HG02571 (cell line): ENCODE measurements around the gene CPXM2.

ENCODE experiments used
- ATAC-seq: cut with Tn5 transposase; IDR thresholded peaks from one replicate; pipeline ENCODE4 v1.9.1; 2021; ENCODE audit warnings: mild to moderate bottlenecking, moderate library complexity; ENCODE audit not compliant: unreplicated experiment

Gene CPXM2

DNA sequence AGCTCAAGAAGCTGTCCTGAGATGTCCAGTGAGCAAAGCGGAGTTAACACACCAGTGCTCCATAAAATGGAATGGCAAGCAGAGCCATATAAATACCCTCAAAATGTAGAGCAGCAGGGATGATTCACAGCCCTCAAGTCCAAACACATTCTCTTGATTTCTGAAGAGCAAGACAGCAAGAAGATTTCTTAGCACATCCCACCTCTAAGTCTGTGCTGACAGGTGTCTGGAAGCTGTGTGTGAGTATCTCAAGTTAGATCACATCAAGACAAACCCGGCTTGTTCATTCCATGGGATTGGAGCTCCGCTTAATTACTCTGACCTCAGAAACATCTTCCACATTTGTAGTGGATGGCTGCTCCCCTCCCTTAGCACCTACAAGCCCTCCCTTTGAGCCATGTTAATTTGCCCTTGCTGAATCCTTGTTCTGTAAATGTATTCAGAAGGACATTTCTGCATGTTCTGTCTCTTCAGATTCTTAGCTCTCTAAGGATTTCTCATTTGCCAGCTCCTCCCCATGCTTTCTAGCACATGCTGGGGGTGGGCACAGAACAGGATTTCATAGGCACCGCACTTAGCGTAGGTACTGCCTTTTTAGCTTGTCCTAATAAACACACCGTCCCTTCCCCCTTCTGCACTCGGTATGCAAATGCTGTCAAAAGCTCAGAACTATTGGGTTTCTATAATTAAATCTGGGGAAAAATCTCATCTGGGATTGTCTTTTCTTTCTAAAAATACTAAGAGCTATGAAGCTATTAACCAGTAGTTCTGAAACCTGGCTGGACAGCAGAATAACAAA lies 112.7 kb downstream of the CPXM2 start:
- no peak for ATAC-seq

- ATAC-seq = no peak
These were observed 113.7 kb downstream of the CPXM2 start for GRCh38 chr10:123777881-123778280.

- ATAC-seq = no peak
These were observed 117.4 kb downstream of the CPXM2 start for GRCh38 chr10:123774132-123774742.

DNA sequence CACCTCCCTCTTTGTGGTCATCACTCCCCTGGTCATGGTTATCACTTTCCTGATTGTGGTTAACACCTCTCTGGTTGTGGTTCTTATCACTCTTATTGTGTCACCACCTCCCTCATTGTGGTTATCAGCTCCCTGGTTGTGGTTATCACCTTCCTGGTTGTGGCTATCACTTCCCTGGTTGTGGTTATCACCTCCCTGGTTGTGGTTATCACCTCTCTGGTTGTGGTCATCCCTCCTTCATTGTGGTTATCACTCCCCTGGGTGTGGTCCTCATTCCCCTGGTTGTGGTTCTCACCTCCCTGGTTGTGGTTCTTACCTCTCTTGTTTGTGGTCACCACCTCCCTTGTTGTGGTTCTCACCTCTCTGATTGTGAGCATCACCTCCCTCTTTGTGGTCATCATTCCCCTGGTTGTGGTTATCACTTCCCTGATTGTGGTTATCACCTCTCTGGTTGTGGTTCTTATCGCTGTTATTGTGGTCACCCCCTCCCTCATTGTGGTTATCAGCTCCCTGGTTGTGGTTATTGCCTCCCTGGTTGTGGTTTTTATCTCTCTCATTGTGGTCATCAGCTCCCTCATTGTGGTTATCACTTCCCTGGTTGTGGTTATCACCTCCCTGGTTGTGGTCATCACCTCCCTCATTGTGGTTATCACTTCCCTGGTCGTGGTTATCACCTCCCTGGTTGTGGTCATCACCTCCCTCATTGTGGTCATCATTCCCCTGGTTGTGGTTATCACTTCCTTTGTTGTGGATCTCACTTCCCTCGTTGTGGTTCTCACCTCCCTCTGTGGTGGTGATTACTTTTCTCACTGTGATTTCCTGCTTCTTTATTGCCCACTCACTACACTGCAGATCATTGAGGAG lies 118.7 kb downstream of the CPXM2 start:
- ATAC-seq = no peak

DNA sequence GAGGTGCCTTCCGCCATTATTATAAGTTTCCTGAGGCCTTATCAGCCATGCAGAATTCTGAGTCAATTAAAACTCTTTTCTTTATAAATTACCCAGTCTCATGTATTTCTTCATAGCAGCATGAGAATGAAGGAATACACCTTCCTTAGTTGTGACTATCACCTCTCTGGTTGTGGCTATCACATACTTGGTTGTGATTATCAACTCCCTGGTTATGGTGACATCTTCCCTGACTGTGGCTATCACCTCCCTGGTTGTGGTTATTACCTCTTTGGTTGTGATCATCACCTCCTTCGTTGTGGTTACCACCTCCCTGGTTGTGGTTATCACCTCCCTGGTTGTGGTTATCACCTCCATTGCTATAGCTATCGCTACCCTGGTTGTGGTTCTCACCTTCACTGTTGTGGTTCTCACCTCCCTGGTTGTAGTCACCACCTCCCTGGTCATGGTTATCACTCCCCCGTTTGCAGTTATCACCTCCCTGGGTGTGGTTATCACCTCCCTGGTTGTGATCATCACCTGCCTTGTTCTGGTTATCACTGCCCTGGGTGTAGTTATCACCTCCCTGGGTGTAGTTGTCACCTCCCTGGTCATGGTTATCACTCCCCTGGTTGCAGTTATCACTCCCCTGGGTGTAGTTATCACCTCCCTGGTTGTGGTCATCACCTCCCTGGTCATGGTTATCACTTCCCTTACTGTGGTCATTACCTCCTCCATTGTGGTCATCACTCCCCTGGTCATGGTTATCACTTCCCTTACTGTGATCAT lies 119.5 kb downstream of the CPXM2 start:
- ATAC-seq = no peak

DNA sequence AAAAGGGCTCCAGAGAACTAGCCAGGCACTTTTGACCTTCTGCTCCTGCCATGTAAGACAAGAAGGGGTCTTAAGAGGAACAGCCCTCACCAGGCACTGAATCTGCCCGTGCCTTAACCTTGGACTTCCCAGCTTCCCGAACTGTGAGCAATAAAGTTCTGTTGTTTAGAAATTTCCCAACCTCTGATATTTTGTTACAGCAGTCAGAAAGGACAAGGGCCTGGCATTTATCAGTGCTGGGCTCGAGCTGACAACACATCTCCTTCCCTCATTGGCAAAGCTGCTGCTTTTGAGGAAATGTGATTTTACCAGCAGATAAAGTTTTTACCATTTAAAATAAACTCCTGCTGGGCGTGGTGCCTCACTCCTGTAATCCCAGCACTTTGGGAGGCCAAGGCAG lies 122.0 kb downstream of the CPXM2 start:
- ATAC-seq = no peak

DNA sequence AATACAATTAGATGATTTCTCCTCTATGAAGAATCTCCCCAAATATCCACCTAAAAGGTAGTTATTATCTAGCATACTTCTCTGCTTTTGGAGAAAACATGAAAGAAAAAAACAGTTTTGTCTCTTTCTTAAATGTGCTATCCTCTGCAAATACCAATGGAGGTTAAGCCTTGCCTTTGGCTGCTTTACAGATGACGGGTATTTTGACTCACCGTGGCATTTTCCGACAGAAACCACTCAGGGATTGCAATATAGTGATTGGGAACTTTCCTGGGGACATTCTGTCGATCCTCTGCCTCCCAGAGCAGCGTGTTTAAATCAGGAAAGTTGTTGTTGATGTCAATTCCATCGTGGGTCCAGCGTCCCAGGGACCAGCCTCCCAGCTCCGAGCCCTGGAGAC lies 124.8 kb downstream of the CPXM2 start:
- no peak for ATAC-seq

DNA sequence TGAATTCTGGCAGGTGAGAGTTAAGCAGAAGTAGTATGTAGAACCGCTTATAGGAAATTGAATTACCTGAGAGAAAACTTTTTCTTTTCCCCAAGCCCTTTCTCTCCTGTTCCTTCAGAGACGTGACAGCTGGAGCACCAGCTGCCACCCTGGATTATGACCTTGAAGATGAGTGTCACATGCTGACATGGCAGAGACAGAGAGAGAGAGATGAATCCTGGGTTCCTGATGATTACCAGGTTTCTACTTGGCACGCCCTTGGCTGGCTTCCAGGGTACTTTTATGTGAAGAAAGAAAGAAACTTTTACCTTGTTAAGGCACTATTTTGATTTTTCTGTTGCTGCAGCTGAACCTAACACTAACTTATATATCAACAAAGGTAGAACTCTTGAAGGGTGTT lies 125.6 kb downstream of the CPXM2 start:
- ATAC-seq = no peak

- ATAC-seq = no peak
These were observed 129.9 kb downstream of the CPXM2 start for GRCh38 chr10:123761666-123762230.

DNA sequence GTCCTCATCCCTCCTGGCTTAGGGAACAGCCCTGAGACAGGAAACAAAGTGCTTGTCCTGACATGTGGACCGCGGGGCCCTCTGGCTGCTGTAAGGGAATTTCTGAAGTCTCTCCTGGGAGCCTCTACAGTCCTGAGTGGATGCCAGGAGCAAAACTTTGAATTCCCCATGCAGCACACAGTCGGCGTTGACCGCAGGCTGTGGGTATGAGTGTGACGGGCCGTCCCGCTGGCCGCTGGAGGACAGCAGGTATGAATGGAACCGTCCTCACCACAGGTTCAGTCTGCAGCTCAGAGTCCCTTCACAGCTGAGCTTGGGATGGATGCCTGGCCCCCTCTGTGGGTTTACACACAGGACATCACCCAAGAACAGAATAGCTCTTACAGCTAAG lies 130.6 kb downstream of the CPXM2 start:
- ATAC-seq = no peak

DNA sequence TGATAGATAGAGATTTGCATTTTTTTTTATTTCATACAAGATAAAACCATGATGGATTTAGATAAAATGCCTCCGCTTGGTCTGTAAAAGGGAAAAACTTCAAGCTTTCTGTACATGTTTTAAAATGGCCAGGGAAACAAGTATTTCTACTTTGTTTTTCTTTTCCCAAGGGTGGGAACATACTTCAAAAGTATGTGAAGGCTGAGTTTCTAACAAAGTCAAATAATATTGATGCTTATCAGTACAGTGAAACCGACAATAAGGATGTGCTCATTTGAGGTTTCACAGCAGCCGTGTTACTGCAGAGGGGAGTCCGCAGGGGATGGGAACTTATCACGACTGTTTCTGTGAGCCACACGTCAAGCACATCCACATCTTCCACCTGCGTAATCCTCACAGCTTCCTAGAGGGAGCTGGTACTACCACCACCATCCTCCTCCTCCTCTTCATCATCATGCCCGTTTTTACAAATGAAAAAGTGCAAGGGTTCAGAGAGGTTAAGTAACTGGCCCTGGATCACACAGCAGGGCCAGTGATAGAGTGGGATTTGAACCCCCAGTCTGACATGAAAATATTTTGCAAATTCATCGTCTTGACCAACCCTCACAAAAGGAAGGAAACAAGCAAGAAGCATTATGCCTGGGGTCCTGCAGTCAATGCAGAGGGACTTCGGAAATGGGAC lies 131.1 kb downstream of the CPXM2 start:
- ATAC-seq = no peak

GRCh38 chr10:123759501-123760031 lies 132.0 kb downstream of the CPXM2 start:
- no peak for ATAC-seq

- no peak for ATAC-seq
These were observed 132.6 kb downstream of the CPXM2 start for GRCh38 chr10:123759041-123759440.

- no peak for ATAC-seq
These were observed 133.8 kb downstream of the CPXM2 start for GRCh38 chr10:123757853-123758252.

- no peak for ATAC-seq
These were observed 136.5 kb downstream of the CPXM2 start for GRCh38 chr10:123755061-123755460.

- ATAC-seq = no peak
These were observed 137.5 kb downstream of the CPXM2 start for GRCh38 chr10:123754123-123754522.

DNA sequence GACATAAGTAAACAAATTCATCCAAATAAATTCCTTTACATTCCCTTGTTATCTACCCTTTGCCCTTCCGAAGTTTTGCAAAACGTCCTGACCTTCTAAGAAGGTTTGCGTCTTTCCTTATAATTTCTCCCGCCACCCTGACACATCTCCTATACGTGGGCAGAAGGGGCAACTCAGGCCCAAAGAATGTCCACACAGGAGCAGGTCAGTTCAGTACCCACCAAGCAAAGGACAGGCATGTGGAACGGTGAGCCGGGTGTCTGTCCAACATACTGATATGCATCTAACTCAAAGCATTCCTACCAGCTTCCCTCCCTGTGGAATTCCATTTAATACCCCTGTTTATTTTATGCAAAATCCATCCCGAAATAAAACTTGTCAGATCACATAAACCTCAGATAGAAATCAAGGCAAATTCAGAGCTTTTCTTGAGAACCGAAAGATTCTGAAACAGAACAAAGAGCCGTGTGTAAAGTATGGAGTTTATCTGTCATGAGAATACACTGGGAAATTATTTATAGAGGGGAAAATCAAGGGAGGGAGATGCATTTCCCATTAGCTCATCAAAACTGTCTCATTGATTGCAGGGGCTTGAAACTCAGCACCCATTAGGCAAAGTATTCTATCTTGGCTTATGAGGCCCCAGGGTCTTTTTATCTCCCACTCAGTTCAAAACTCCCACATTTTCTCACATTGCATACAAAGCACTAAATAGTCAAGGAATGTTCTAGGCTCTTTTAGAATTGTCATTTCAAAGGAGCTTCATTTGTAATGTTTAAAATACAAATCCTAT lies 140.1 kb downstream of the CPXM2 start:
- ATAC-seq = no peak

DNA sequence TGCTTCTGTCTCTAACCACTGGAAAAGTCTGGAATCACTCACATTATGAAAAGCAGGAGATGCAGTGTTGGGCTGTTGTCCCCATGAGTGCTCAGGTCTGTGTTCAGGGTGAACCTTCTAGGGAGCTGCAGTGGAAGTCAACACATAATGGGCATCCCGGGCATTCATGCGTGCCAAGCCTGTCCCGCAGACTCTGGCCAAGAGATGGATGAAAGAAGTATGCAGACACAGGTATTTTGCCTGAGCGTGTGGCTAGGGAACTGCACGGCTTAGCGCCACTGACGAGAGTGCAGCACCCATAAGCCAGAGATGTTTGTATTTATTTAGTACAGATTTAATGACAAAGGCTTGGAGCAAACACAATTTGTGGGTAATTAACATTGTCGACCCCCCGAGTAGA lies 140.7 kb downstream of the CPXM2 start:
- no peak for ATAC-seq

- ATAC-seq = no peak
These were observed 142.9 kb downstream of the CPXM2 start for GRCh38 chr10:123748711-123749110.
